ENCODE results near the gene KCNAB2.

Gene KCNAB2

DNA sequence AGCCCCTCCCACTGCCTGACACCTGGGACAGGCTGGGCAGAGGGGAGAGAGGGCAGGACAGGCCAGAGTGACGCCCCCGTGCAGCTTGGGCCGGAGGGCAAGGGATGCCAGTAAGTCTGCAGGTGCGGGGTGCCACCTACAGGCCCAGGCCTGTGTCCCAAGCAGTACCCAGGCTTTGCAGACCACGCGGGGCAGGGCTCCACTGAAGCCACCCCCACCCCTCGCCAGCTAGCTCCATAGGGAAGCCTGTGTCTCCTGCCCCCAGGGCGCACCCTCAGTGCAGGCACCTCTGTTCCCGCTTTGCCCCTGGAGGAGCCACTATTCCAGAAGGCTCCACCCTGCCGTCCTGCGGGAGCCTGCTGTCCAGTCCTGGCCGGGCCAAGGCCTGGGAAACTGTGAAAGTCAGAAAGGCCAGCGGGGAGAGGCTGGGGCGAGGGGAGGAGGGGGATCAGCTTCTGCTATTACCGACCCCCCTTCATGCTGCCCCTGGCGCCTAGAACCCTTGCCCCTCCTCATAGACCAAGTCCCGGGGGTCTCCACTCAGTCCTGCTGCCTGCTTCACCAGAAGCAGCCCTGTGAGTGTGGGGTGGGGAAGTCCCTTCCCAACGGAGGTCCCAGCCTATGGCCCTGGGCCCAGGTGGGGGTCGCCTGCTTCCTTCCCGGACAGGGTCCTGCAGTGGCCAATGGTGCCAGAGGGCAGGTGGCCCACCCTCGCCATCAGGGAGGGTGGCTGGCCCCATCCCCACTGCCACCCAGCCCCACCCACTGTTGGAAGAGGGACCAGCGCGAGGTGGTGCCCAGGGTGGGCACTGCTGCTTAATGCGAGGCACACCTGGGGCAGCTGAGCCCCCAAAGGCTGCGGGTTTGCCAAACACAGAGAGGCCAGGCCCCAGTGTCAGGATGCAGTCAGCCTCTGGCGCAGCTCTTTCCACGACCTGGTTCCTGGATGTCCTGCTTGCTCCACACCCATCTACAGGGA lies 54.4 kb downstream of the KCNAB2 start:
- in situ Hi-C loops (cut with HindIII; ENCODE audit: low pct_ligation_motif_present, low pct_unique_long_range_greater_than_20kb, low sequenced_read_pairs): no loop called here
- DNase-seq: peak; percentile 8

DNA sequence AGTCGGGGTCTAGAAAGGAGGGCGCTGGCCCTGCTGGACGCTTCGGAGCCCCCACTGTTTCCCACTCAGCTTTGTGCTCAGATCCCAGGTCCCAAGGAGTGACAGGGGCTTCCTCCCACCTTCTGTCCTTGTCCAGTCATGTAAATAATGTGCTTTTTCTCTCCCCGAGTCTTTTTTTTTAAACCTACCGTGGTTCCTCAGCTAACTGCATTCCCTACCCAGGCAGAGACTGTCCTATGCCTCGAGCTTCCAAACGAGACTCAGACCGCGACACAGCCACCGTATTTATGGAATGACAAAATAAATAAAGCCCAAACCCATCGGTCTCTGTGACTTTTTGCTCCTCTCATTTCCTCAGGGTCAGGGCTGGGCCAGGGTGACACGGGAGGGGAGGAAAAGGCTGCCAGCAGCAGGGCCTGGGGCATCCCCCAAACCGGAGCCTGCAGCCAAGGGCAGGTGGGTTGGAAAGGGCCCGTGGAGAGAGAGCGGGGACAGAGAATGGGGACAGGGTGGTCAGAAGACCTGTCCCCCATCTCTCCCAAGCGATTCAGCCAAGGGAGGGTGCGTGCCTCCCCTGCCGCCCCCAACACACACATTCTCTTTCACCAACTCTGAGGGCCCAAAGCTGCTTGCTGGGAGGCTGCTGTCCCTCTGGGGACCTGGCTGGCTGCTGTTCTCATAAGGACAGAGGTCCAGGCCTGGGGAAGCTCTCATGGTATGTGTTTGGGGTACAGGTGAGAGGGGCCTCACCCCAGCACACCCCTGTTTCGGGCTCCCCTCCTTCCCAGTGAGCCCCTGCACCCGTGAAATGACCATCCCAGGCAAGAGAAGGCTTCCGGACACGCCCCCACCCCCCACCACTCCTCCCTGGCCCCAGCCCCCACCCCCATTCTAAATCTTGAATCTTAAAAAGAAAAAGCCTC lies 55.4 kb downstream of the KCNAB2 start:
- in situ Hi-C loops (cut with HindIII; ENCODE audit: low pct_ligation_motif_present, low pct_unique_long_range_greater_than_20kb, low sequenced_read_pairs): no loop called here
- DNase-seq: no peak

DNA sequence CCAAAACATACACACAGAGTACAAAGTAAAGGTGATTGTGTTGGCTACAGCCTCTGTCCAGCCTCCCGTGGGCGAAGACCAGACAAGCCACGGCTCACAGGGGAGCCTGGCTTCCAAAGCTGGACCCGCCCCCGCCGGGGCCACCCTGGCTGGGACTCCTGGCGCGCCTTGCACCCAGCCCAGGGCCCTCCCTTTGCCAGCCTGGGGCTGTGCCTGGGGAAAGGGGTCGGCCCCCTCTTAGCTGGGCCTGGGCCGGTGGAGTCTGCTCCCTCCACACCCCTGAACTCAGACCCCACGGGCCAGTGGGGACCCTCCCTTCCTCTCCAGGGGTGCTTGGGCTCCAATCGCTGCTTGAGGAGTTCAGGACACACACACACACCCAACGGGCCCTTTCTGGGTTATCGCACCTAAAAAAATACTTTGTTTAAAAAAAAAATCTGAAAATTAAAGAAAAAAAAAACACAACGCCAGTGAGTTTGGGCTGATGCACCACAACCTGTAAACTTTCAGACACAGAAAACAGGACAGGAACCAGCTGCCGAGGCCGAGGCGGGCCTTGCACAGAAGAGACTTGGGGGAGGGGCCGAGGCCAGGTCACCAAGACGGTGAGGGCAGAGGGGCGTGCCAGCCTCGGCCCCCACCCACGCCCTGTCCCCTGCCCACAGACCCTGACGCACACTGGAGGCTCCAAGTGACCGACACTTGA lies 56.3 kb downstream of the KCNAB2 start:
- DNase-seq: no peak
- in situ Hi-C loops (cut with HindIII; ENCODE audit: low pct_ligation_motif_present, low pct_unique_long_range_greater_than_20kb, low sequenced_read_pairs): no loop called here

DNA sequence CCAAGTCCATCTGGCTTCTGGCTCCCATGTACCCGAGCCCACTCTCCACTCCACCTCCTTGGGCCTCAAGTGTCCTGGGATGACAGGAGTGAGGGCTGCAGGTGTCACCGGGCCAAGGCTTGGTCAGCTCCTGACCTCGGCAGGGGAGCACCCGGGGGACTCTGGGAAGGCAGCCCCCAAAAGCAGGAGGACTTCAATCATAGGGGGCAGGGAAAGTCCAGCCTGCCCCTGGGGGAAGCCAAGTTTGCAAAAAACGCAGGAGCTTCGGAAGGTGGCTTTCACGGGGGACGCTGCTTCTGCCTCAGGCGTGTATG lies 56.8 kb downstream of the KCNAB2 start:
- in situ Hi-C loops (cut with HindIII; ENCODE audit: low pct_ligation_motif_present, low pct_unique_long_range_greater_than_20kb, low sequenced_read_pairs): no loop called here

GRCh38 chr1:6103111-6103853 lies 57.6 kb downstream of the KCNAB2 start:
- in situ Hi-C loops (cut with HindIII; ENCODE audit: low pct_ligation_motif_present, low pct_unique_long_range_greater_than_20kb, low sequenced_read_pairs): no loop called here
- no peak for DNase-seq

More for the DNA sequence above, 56.8 kb downstream of the KCNAB2 start:
- no peak for DNase-seq

DNA sequence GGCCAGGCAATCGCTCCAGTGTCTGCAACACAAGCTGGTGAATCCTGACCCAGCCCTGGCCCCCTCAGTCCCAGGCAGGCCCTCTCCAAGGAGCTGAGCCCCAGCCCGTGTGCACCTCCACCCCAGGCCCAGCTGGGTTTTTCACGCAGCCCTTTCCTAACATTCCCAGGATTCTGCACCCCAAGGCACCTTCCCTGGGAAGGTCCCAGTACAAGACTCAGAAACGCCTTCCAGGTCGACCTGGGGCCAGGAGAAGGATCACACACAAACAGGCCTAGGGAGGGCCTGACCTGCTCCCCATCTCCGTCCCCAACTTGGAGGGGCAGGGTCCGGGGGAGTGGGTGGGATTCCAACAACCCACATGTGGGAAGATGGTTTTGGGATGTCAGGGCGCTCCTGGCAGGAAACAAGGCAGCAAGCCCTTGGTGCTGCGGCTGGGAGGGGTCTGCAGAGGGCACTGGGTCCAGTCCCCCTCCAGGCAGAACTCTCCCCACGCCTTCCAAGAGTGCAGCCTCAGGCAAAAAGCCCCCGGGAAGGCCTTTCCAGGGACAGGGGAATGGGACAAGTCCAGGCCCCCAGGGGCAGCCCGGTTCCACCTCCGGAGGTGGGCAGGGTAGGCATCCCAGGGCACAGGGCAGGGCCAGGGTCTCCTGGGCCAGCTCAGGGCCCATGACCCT lies 58.3 kb downstream of the KCNAB2 start:
- no peak for DNase-seq
- in situ Hi-C loops (cut with HindIII; ENCODE audit: low pct_ligation_motif_present, low pct_unique_long_range_greater_than_20kb, low sequenced_read_pairs): no loop called here

DNA sequence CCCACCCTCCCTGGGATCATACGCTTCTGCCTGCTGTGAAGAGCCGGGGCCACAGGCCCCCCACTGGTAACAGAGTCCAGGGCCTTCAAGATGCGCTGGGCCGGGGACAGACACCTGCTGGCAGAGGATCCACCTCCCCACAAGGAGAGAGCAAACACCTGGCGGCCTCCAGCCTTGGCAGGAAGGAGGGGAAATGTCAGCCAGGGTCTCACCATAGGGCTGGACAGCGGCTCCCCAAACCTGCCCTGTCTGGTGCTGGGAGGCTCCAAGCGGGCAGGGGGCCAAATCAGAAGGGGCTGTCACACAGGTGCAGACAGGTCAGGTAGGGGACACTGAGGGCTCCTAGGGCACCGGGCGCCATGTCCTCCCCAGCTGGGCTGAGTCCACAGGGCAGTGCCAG lies 58.9 kb downstream of the KCNAB2 start:
- in situ Hi-C loops (cut with HindIII; ENCODE audit: low pct_ligation_motif_present, low pct_unique_long_range_greater_than_20kb, low sequenced_read_pairs): no loop called here
- DNase-seq: no peak

GRCh38 chr1:6105218-6105679 lies 59.6 kb downstream of the KCNAB2 start:
- in situ Hi-C loops (cut with HindIII; ENCODE audit: low pct_ligation_motif_present, low pct_unique_long_range_greater_than_20kb, low sequenced_read_pairs): no loop called here
- peak; percentile 14 for DNase-seq

DNA sequence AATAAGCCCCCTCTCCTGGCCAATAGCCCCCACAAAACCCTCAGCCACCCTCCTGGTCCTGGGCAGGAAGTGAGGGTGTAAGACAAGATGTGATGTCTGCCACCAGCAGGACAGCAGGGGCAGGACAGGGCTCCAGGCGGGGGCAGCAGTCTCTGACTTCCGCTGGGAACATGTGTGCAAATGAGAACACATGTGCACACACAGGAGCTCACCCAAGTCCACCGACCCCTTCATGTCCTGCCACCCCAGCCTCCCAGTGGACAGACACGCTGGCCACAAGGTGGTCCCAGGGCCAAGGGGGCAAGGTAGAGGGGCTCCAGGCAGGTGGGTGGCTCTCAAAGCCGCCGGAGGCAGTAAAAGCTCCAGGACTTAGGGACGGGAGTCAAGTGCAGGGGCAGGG lies 60.1 kb downstream of the KCNAB2 start:
- DNase-seq: no peak
- in situ Hi-C loops (cut with HindIII; ENCODE audit: low pct_ligation_motif_present, low pct_unique_long_range_greater_than_20kb, low sequenced_read_pairs): no loop called here

DNA sequence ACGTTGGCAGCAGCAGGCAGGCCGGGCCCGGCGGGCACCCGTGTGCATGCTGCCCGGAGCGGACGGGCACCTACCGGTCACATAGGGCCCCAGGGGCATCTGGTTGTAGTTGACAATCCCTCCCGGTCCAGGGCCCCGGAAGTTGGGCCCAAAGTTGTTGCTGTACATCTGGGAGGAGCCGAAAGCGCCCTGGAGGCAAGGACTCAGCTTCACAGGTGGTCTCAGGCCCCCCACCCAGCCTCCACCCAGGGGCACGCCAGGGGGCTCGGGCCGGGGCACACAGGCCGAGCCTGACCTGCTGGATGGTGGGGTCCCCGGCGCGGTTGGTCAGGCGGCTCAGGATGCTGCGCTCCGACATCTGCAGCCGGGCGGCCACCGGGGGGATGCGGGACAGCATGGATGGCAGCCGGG lies 60.6 kb downstream of the KCNAB2 start:
- in situ Hi-C loops (cut with HindIII; ENCODE audit: low pct_ligation_motif_present, low pct_unique_long_range_greater_than_20kb, low sequenced_read_pairs): no loop called here
- DNase-seq: no peak

DNA sequence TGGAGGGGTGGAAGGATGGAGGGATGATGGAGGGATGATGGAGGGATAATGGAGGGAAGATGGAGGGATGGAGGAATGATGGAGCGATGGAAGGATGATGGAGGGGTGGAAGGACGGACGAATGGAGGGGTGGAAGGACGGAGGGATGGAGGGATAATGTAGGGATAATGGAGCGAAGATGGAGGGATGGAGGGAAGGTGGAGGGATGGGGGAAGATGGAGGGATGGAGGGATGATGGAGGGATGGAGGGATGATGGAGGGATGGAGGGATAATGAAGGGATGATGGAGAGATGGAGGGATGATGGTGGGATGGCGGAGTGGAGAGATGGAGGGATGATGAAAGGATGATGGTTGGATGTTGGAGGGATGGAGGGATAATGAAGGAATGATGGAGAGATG lies 61.3 kb downstream of the KCNAB2 start:
- DNase-seq: no peak
- in situ Hi-C loops (cut with HindIII; ENCODE audit: low pct_ligation_motif_present, low pct_unique_long_range_greater_than_20kb, low sequenced_read_pairs): no loop called here

GRCh38 chr1:6107409-6108356 lies 62.0 kb downstream of the KCNAB2 start:
- DNase-seq: no peak
- in situ Hi-C loops (cut with HindIII; ENCODE audit: low pct_ligation_motif_present, low pct_unique_long_range_greater_than_20kb, low sequenced_read_pairs): no loop called here

GRCh38 chr1:6108476-6108875 lies 62.8 kb downstream of the KCNAB2 start:
- in situ Hi-C loops (cut with HindIII; ENCODE audit: low pct_ligation_motif_present, low pct_unique_long_range_greater_than_20kb, low sequenced_read_pairs): no loop called here

DNA sequence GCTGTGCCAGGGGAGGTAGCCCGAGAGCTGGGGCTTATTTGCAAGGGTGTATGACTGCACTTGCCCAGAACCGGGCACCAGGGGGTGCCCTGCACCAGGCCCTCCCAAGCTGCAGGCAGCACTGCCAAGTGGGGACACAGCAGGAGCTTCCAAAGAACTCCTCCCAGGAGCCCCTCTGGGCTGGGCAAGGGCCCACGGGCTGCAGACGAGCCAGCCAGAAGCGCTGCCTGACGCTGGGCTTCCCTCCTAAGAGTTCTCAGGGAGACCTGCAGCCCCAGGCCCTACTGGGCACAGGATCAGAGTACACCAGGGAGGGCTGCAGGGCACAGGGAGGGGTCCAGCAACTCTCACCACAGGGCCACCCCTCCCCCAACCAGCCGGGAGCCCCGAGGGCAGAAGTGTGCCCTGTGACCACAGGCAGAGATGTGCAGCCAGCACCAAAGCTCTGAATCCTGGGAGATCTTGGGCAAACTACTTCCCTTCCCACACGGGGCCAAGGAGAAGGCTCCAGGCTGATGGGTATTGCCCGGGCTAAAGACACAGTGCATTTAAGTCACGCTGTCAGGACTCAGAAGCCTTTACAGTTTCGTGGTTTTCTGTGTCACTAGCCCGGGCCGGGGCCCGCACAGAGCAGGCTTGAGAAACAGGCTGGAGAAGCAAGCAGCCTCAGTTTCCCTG lies 63.4 kb downstream of the KCNAB2 start:
- in situ Hi-C loops (cut with HindIII; ENCODE audit: low pct_ligation_motif_present, low pct_unique_long_range_greater_than_20kb, low sequenced_read_pairs): no loop called here

More at GRCh38 chr1:6108476-6108875, 62.8 kb downstream of the KCNAB2 start:
- no peak for DNase-seq

DNA sequence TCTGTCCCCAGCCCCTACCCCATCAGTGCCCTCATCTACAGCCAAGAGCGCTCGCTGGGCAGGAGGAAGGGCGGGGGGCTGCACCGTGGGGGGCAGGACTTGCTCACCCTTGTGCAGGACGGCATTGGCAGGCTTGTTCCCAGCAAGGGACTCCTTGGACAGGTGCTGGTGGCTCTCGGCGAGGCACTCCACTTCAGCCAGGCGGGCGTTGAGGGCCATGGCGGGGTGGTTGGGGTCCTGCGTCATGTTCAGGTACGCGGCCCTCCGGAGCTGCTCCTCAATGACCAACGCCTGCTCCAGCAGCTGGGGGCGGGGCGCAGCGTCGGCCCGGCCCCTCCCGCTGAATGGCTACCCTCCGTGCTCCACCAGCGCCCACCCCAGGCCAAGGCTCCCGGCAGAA lies 64.0 kb downstream of the KCNAB2 start:
- in situ Hi-C loops (cut with HindIII; ENCODE audit: low pct_ligation_motif_present, low pct_unique_long_range_greater_than_20kb, low sequenced_read_pairs): no loop called here
- no peak for DNase-seq

More for the DNA sequence above, 63.4 kb downstream of the KCNAB2 start:
- DNase-seq: peak; percentile 61

GRCh38 chr1:6110326-6110725 lies 64.6 kb downstream of the KCNAB2 start:
- in situ Hi-C loops (cut with HindIII; ENCODE audit: low pct_ligation_motif_present, low pct_unique_long_range_greater_than_20kb, low sequenced_read_pairs): no loop called here
- no peak for DNase-seq

Data from ACHN (cell line).